GM12801 (cell line): ENCODE measurements around the gene TNFRSF13B.

Experiments used
- TF ChIP-seq, protein P1 (sequence below): IDR thresholded peaks from one replicate; pipeline ENCODE4 v1.5.1; 2011; ENCODE audit warnings: control low read depth; ENCODE audit not compliant: insufficient read length; ENCODE audit errors: extremely low read depth

Gene TNFRSF13B

DNA sequence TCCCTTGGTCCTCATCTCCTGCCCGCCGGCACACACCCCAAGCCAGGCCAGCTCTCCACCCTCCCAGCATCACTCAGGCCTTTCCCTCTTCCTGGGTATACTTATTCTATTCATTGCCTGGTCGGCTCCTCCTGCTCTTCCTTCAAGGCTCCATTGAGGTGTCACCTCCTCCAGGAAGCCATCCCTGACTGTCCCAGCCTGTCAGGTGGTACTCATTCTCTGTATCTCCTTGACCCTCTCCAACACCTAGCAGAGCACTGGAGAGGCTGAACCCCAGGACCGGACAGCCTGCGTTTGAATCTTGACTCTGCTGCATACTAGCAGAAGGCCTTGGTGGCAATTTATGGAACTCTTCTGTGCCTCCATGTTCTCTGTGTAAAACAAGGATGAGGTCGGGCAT, 428 bp upstream of the TNFRSF13B start:
- TF ChIP-seq, protein P1, sequence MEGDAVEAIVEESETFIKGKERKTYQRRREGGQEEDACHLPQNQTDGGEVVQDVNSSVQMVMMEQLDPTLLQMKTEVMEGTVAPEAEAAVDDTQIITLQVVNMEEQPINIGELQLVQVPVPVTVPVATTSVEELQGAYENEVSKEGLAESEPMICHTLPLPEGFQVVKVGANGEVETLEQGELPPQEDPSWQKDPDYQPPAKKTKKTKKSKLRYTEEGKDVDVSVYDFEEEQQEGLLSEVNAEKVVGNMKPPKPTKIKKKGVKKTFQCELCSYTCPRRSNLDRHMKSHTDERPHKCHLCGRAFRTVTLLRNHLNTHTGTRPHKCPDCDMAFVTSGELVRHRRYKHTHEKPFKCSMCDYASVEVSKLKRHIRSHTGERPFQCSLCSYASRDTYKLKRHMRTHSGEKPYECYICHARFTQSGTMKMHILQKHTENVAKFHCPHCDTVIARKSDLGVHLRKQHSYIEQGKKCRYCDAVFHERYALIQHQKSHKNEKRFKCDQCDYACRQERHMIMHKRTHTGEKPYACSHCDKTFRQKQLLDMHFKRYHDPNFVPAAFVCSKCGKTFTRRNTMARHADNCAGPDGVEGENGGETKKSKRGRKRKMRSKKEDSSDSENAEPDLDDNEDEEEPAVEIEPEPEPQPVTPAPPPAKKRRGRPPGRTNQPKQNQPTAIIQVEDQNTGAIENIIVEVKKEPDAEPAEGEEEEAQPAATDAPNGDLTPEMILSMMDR: no peak

DNA sequence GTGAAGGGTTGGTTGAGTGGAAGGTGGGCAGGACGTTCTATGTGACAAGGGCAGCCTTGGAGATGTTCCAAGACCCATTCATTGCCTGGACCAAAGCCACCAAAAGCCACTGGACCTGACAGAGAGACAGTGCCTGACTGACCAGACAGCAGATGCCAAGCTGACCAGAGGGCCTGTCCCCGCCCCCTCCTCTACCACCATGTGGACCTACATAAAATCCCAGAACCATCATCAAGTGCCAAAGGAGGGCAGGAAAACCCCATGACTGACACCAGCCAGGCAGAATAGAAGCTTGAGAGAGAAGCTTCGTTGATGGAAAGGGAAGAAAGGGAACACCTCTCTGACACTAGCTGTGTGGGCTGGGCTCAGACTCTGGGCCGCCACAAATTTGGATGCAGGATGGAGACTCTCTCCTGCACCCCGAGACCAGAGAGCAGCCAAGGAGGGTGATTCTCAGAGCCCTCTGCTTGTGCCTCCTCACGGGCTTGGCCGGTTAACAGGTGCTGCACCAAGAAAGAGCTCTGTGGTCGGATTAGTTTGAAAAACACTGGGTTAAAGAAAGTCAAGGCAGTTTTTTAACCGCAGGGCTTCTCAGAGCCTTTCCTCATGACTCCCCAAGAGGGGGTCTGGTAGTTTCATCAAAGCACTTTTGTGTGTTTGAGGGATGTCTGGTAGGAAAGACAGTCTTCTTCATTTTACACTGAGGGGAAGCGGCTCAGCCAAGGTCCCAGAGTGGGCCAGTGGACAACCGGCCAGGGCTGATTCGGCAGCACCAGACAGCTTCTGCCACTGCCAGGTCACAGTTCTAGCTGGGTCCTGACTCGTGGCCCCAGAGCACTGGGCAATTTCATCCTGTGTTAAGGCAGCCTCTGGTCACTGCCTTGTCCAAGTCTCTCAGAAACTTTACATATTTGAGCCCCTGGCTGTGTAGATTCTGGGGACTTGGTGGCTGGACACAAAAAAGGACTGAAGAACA, 1.7 kb downstream of the TNFRSF13B start:
- TF ChIP-seq, protein P1: no peak

DNA sequence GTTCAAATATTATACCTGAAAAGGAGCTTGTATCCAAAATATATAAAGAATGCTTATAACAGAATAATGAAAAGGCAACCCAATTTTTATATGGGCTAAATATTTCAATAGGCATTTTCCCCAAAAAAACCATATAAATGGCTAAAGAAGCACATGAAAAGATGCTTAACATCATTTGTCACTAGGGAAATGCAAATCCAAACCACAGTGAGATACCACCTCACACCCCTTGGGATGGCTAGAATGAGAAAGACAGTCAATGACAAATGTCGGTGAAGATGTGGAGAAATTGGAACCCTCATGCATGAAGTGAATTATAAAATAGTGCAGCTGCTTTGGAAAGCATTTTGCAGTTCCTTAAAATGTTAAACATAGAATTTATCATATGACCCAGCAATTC, 3.1 kb downstream of the TNFRSF13B start:
- TF ChIP-seq, protein P1: no peak

DNA sequence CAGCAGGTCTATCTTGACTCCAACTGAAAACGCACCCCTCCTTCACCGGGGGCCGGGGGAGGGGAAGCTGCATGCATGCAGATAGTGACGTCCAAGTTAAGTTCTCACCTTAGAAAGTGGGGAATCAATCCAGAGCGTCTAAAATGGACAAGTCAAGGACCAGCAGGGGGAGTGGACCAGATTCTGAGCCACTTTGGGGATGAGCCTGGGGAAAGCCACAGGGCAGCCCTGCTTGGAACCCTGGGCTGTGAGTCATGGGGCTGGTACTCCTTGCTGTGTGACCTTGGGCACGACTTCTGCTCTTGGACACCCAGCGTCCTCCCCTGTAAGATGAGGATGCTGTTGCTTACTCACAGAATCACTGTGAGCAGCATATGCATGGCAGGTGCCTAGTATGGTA, 9.1 kb downstream of the TNFRSF13B start:
- TF ChIP-seq, protein P1: no peak

DNA sequence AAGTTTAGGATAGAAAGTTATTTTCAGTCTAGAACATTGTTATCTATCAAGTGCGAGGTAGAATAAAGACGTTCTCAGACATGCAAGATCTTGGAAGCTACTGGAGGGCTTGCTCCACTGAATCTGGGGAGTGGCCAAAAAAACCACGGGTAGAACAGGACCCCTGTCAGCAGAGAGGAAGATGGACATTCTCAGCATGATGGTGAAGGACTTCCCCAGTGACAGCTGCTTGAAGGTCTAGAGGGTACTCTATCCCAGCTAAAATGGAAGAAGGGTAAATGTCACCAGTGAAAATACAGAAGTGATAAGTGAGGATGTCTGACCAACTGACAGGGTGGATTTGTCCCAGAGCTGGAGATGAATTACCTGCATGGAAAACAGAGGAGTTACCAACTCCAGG, 10.1 kb downstream of the TNFRSF13B start:
- TF ChIP-seq, protein P1: no peak

DNA sequence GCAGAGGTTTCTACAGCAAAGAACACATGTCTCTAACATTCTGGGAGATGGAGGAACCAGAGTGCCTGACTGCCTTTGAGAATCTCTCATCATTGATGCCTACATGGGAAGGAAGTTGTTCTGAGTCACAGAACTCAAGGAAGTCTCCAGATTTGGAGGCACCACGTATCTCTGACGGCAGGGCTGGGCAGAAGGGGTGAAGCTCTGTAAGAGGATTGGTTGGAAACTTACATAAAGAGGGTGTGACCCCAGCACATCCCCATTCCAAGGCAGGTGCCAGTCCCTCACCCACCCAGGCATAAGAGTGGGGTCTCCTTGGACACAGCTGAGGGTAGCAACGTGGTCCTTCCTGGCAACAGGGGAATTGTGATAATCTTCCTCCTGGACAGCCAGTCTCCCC, 17.4 kb downstream of the TNFRSF13B start:
- TF ChIP-seq, protein P1: no peak

DNA sequence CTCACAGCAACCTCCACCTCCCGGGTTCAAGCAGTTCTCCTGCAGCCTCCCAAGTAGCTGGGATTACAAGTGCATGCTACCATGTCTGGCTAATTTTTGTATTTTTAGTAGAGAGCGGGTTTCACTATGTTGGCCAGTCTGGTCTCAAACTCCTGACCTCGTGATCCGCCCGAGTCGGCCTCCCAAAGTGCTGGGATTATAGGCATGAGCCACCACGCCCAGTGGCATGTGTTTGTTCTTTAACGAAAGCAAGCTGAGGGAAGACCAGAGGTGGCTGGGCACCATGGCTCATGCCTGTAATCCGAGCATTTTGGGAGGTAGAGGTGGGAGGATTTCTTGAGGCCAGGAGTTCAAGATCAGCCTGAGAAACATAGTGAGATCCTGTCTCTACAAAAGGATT, 18.1 kb downstream of the TNFRSF13B start:
- TF ChIP-seq, protein P1: no peak
